ENCODE results near the gene RAB6B. TPM values are rescaled to one million over a fixed set of nuclear protein-coding genes. Genes with fewer than 3 reads are reported as not detected.

The RAB6B gene
- total RNA-seq, 1 experiment from 2014 or later: 0.86 TPM

GRCh38 chr3:133868186-133868585 is 27.5 kb downstream of the RAB6B start:
- POLR2A ChIA-PET (ENCODE audit: low non-redundant PET): no interaction called here
- no peaks in the 10 kb centered on the region for H3K4me1 ChIP-seq (ENCODE audit: insufficient read depth, low read length, poor library complexity, severe bottlenecking)
- BruUV-seq (replicated peaks): no TSS peak
- no peak for TF ChIP-seq CTCF (conservative IDR thresholded peaks at IDR 0.05; ENCODE audit: low read depth, low read length)
- TF ChIP-seq EZH2 (IDR thresholded peaks at IDR 0.05; ENCODE audit: borderline replicate concordance, low read depth, low read length, poor library complexity, severe bottlenecking): no peak
- no peak for DNase-seq (ENCODE audit: low spot score)
- intact Hi-C loops (cut with micrococcal nuclease; ENCODE audit: unreplicated experiment): no loop called here
- CTCF ChIA-PET: no interaction called here
- H3K9me3 ChIP-seq (ENCODE audit: low read depth, low read length, poor library complexity, severe bottlenecking): no peaks in the 10 kb centered on the region
- H3K36me3 ChIP-seq (ENCODE audit: insufficient read depth, low read length, poor library complexity, severe bottlenecking): no peaks in the 10 kb centered on the region
- H3K27me3 ChIP-seq (replicated peaks; ENCODE audit: insufficient read depth, low read depth, low read length, poor library complexity): no peaks in the 10 kb centered on the region
- H3K27ac ChIP-seq (ENCODE audit: low read depth, low read length, poor library complexity, severe bottlenecking): no peak overlapping the region
- H3K4me3 ChIP-seq (ENCODE audit: low read depth, low read length, poor library complexity, severe bottlenecking): no peak overlapping the region

DNA sequence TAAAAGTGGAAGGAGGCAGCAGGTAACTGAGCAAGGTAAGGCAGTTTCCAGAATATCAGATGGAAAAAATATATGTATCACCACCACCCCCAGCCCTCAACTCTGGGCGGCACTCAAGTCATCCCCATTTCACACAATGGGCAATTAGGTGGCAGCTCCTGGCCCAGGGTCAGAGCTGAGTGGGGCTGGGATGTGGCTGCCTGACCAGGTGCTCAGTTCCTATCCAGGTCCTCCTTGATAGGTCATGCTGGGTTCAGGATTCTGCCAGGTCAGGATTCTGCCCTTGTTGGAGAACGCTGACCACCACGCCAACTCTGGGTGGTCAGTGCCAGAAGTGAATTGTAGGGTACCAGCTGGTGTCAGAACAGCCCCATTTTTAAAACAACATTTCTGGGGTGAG is 29.5 kb downstream of the RAB6B start:
- Histone ChIP-seq H3K27ac (ENCODE audit: low read depth, low read length, poor library complexity, severe bottlenecking) (no peak overlapping the region), H3K4me3 (ENCODE audit: low read depth, low read length, poor library complexity, severe bottlenecking) (no peak overlapping the region), H3K4me1 (ENCODE audit: insufficient read depth, low read length, poor library complexity, severe bottlenecking) (no peaks in the 10 kb centered on the region), H3K9me3 (ENCODE audit: low read depth, low read length, poor library complexity, severe bottlenecking) (no peaks in the 10 kb centered on the region), H3K27me3 (replicated peaks; ENCODE audit: insufficient read depth, low read depth, low read length, poor library complexity) (no peaks in the 10 kb centered on the region), H3K36me3 (ENCODE audit: insufficient read depth, low read length, poor library complexity, severe bottlenecking) (no peaks in the 10 kb centered on the region)
- ChIA-PET CTCF (no interaction called here), POLR2A (ENCODE audit: low non-redundant PET) (no interaction called here)
- DNase-seq (ENCODE audit: low spot score): no peak
- TF ChIP-seq CTCF (conservative IDR thresholded peaks at IDR 0.05; ENCODE audit: low read depth, low read length) (no peak), EZH2 (IDR thresholded peaks at IDR 0.05; ENCODE audit: borderline replicate concordance, low read depth, low read length, poor library complexity, severe bottlenecking) (no peak)
- no TSS peak for BruUV-seq (replicated peaks)
- intact Hi-C loops (cut with micrococcal nuclease; ENCODE audit: unreplicated experiment): no loop called here

DNA sequence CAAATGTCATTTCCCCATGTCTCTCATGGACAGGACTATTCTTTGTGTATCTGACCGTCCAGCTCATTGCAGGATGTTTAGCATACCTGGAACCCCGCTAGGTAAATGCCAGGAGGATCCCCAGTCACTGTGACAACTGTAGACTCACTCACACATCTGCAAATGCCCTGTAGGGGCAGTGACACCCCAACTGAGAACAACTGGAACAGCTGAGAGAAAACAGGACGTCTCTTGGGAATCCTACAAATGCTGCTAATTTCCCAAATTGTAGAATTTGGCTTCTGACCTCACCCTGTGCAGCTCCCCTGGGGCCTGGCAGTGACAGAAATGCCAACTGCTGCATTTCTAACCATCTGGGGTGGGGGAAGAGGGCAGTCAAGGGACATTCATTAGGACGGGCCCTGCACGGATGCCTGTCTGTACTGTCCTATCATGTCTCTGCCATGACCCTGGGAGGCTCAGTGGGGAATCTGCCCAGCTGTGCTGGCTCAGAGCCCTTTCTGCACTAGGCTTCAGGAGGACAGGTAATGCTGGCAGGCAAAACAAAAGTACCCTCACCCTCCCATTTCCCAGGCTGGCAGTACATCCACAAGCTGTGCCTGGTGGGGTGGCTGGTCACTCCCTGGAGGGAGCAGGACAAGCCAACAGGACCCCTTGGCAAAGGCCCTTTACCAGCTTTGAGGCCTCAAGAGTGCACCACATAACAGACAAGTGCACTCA is 30.4 kb downstream of the RAB6B start:
- DNase-seq (ENCODE audit: low spot score): no peak
- Histone ChIP-seq H3K9me3 (ENCODE audit: low read depth, low read length, poor library complexity, severe bottlenecking) (no peaks in the 10 kb centered on the region), H3K36me3 (ENCODE audit: insufficient read depth, low read length, poor library complexity, severe bottlenecking) (no peaks in the 10 kb centered on the region), H3K4me1 (ENCODE audit: insufficient read depth, low read length, poor library complexity, severe bottlenecking) (no peaks in the 10 kb centered on the region), H3K27ac (ENCODE audit: low read depth, low read length, poor library complexity, severe bottlenecking) (no peak overlapping the region), H3K27me3 (replicated peaks; ENCODE audit: insufficient read depth, low read depth, low read length, poor library complexity) (no peaks in the 10 kb centered on the region), H3K4me3 (ENCODE audit: low read depth, low read length, poor library complexity, severe bottlenecking) (no peak overlapping the region)
- intact Hi-C loops (cut with micrococcal nuclease; ENCODE audit: unreplicated experiment): no loop called here
- TF ChIP-seq EZH2 (IDR thresholded peaks at IDR 0.05; ENCODE audit: borderline replicate concordance, low read depth, low read length, poor library complexity, severe bottlenecking) (no peak), CTCF (conservative IDR thresholded peaks at IDR 0.05; ENCODE audit: low read depth, low read length) (no peak)
- POLR2A ChIA-PET (ENCODE audit: low non-redundant PET): no interaction called here
- CTCF ChIA-PET: no interaction called here
- no TSS peak for BruUV-seq (replicated peaks)
